ENCODE data around the gene EEF2KMT.
"Not testable (repeated sequence)": the region's sequence is repeated elsewhere in the genome, so short reads cannot be mapped to it uniquely, and the experiment has no call there.

DNA sequence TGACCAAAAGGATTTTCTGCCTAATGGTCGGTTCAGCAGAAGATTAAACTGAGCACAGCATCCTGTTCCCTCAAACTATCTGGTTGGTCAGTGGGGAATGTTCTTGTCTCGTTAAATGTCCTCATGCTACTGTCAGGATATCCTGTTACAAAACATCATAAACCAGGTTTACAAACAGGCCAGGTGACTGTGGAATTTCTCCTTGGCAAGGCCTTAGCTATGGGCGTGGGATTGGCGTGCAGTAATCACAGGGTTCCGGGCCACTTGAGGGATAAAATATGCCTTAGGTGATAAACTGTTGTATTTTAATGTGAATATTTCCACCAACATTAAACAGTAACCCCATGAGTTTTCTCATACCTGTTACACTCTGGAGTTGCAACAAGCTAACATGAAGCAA, 7.4 kb upstream of the EEF2KMT start:
- TF ChIP-seq TAF1 (IDR thresholded peaks at IDR 0.05; ENCODE audit: low read depth, low read length); POLR2A (IDR thresholded peaks at IDR 0.05; ENCODE audit: low read depth, low read length); POLR2AphosphoS5 (IDR thresholded peaks at IDR 0.05; ENCODE audit: low read depth, low read length); POU2F2 (IDR thresholded peaks at IDR 0.05; ENCODE audit: low read depth, low read length); SPI1 (IDR thresholded peaks at IDR 0.05; ENCODE audit: low read depth, low read length); PAX5 (IDR thresholded peaks at IDR 0.05; ENCODE audit: insufficient read depth, low read length, severe bottlenecking): not testable (repeated sequence)

All from GM12891 (cell line).